Left lung (tissue), 10 donors: ENCODE data around the gene CLDN4. TPM values are rescaled to one million over a fixed set of nuclear protein-coding genes. Genes with fewer than 3 reads are reported as not detected.

Source experiments
- ATAC-seq: fragments of 200-7000 bp; cut with Tn5 transposase; one replicate; pipeline ENCODE4 v1.9.1; 2020; ENCODE audit warnings: moderate library complexity
- DNase-seq, 4 donors: peaks; one replicate each; pipeline ENCODE4 v3.0.0-alpha.2; 2013 to 2020
- H3K27ac ChIP-seq, 2 donors: fragments of 200-600 bp; sonication (generic) in 1 of 2; one replicate each; pipeline versions ENCODE4 v1.5.0 to v1.8.0; 2020 to 2021
- H3K27me3 ChIP-seq, 2 donors: fragments of 200-600 bp; sonication (generic) in 1 of 2; one replicate each; pipeline versions ENCODE4 v1.5.0 to v1.8.0; 2020 to 2021
- H3K36me3 ChIP-seq, 2 donors: fragments of 200-600 bp; sonication (generic) in 1 of 2; one replicate each; pipeline versions ENCODE4 v1.5.0 to v1.8.0; 2020 to 2021
- H3K4me1 ChIP-seq, 2 donors: fragments of 200-600 bp; one replicate each; pipeline ENCODE4 v1.8.0; 2021
- H3K4me3 ChIP-seq, 2 donors: fragments of 200-600 bp; sonication (generic) in 1 of 2; one replicate each; pipeline versions ENCODE4 v1.5.0 to v1.8.0; 2020 to 2021; ENCODE audit warnings: mild to moderate bottlenecking in 1 of 2
- H3K9me3 ChIP-seq, 2 donors: fragments of 200-600 bp; sonication (generic) in 1 of 2; one replicate each; pipeline versions ENCODE4 v1.5.0 to v1.8.0; 2020 to 2021
- intact Hi-C, 2 donors: fragments of 100-400 bp; cut with DNase I; formaldehyde crosslinking; loops; one replicate each; pipeline versions ENCODE4 v1.11.2 to v1.14.2; 2022
- polyA plus RNA-seq, 6 donors: library from polyadenylated mRNA; unstranded; fragments of 120-200 nt; gene quantifications; one replicate each; pipeline ENCODE4 v1.2.1, GENCODE V29; 2013; ENCODE audit not compliant: insufficient read length in 6 of 6
- total RNA-seq, 2 donors: library from RNA; stranded (reverse); fragmentation: NEBNext Ultra II Directional; extraction: Animal tissue kit (Norgen Biotek cat#: 25700); gene quantifications; one replicate each; pipeline ENCODE4 v1.2.1, GENCODE V29; 2021
- TF ChIP-seq, protein P1 (sequence below), 2 donors: fragments of 200-600 bp; sonication (generic) in 1 of 2; IDR thresholded peaks; one replicate each; pipeline versions ENCODE4 v1.5.0 to v1.8.0; 2021; ENCODE audit warnings: antibody characterized with exemption in 2 of 2
- donor health status: DM: no; HTN: yes; CAD: no.
- donor health status: DM: no; HTN: no; CAD: no.

Gene CLDN4
- total and polyA plus RNA-seq, 8 donors, result 67.1 to 219 (median 87.9) TPM

DNA sequence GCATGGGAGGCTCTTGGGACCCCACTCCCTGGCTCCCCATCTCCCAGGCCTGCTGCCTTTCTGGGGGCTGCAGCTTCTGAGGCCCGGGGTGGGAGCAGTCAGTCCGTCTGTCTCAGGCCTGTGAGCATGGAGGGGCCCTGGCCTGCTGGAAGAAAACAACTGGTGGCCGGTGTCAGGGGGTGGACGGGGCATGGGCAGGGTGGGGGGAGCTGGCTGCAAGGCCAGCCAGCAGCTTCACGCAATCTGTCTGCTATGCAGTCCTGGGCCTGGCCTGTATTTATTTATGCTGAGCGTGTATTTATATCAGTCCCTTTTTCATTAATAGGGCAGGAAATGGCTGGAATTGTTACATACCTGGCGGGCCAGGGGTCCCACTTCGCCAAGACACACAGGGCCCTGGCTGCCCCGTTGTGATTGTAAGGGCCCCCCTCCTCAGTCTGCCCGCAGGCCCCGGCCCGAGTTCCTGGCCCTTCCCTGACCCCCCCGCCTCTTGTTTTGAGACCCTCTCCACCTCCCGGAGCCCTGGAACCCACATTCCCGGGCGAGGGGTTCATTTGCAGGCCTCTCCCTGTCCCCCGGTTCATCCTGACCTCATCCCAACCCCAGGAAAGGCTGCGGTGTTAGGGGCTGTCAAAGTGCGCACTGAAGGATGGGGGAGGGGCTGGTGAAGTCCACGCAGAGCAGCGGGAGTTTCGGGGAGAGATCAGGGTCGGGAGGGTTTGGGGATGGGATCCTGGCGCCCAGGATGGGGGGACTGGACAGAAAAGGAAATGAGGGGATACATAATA is 38.4 kb downstream of the CLDN4 start:
- H3K27ac ChIP-seq, result no peak overlapping the region
- H3K4me1 ChIP-seq, result peaks cover 4 to 20% of the 10 kb centered on the region in 2 donors
- DNase-seq, result no peak
- no peaks in the 10 kb centered on the region for H3K27me3 ChIP-seq
- intact Hi-C loops, result loop anchor here in 1 of 2 donors (5.0 to 10.0 kb wide), 2 partner anchors 158 to 316 kb away; partner anchors contain the start of gene ELN
- ATAC-seq, result peak; percentile 12
- TF ChIP-seq, protein P1, sequence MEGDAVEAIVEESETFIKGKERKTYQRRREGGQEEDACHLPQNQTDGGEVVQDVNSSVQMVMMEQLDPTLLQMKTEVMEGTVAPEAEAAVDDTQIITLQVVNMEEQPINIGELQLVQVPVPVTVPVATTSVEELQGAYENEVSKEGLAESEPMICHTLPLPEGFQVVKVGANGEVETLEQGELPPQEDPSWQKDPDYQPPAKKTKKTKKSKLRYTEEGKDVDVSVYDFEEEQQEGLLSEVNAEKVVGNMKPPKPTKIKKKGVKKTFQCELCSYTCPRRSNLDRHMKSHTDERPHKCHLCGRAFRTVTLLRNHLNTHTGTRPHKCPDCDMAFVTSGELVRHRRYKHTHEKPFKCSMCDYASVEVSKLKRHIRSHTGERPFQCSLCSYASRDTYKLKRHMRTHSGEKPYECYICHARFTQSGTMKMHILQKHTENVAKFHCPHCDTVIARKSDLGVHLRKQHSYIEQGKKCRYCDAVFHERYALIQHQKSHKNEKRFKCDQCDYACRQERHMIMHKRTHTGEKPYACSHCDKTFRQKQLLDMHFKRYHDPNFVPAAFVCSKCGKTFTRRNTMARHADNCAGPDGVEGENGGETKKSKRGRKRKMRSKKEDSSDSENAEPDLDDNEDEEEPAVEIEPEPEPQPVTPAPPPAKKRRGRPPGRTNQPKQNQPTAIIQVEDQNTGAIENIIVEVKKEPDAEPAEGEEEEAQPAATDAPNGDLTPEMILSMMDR (IDR thresholded peaks at IDR 0.05), result no peak
- H3K36me3 ChIP-seq, result no peaks in the 10 kb centered on the region
- no peaks in the 10 kb centered on the region for H3K9me3 ChIP-seq
- H3K4me3 ChIP-seq, result no peak overlapping the region

DNA sequence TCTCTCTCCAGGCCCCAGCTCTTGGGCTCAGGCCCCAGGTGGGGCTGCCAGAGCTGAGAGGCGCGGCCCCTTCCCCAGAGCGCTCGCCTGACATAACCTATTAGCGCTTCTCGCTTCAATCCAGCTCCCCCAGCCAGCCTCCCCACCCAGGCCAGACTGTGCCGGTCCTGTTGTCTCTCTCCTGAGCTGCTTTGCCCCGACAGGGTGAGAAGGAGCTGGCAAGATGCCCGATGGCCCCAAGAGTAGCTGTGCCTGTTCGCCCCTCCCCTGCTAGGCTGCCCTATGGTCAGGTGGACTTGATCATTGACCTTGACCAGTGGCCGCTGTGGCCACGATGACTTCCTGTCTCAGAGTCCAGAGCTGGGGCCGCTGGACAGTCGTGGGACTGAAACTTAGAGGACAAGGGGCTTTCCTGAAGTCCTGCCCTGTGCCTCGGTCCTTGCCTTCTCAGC is 39.3 kb downstream of the CLDN4 start:
- no peaks in the 10 kb centered on the region for H3K36me3 ChIP-seq
- intact Hi-C loops, result no loop called here
- no peaks in the 10 kb centered on the region for H3K9me3 ChIP-seq
- no peak for DNase-seq
- no peaks in the 10 kb centered on the region for H3K27me3 ChIP-seq
- H3K4me1 ChIP-seq, result peaks cover 4 to 20% of the 10 kb centered on the region in 2 donors
- H3K4me3 ChIP-seq, result no peak overlapping the region
- no peak for ATAC-seq
- H3K27ac ChIP-seq, result no peak overlapping the region
- TF ChIP-seq, protein P1 (IDR thresholded peaks at IDR 0.05), result no peak

DNA sequence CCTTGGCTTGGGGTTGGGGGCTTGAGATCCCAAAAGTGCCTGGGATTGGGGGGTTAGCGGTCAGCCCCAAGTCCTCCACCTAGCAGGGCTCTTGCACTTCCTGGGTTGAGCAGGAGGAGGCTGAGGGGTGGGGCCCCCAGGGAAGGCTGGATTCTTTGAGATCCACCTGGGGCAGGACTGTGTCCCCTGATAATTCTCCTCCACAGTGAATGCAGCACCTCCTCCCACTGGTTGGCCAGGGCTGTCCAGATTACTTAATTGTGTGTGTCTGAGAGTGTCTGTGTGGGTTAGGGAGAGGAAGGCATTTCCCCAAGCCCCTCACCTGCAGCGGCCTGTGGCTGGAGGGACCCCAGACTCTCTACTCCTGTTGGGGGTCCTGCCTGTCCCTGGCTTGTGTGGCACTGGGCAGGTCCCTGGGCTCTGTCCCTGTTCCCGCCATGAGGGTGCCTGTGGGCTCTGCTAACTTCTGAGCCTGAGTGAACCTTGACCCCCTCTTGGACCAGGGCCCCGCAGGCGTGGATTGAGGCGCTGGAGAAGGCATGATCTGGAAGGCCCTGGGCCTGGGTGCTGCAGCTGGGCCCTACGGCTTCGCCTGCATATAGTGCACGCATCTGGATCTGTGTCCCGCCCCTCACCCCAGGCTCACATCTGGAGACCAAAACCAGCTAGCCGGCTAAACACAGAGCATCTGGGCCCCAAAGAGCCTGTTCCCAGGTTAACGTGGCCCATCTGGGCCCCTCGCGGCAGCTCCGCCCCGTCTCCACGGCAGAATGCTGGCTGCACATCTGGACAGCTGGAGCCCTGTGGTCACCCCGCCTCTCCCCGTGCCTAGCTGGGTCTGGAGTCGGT is 40.6 kb downstream of the CLDN4 start:
- TF ChIP-seq, protein P1 (IDR thresholded peaks at IDR 0.05), result no peak
- no peak for DNase-seq
- no peaks in the 10 kb centered on the region for H3K9me3 ChIP-seq
- H3K4me3 ChIP-seq, result no peak overlapping the region
- no peaks in the 10 kb centered on the region for H3K36me3 ChIP-seq
- H3K4me1 ChIP-seq, result peaks cover 4 to 20% of the 10 kb centered on the region in 2 donors
- intact Hi-C loops, result no loop called here
- H3K27ac ChIP-seq, result no peak overlapping the region
- no peaks in the 10 kb centered on the region for H3K27me3 ChIP-seq
- peak; percentile 10 for ATAC-seq

- peaks cover 4 to 20% of the 10 kb centered on the region in 2 donors for H3K4me1 ChIP-seq
- no peaks in the 10 kb centered on the region for H3K36me3 ChIP-seq
- TF ChIP-seq, protein P1 (IDR thresholded peaks at IDR 0.05), result no peak
- no peak for DNase-seq
- no peak for ATAC-seq
- intact Hi-C loops, result no loop called here
- no peaks in the 10 kb centered on the region for H3K27me3 ChIP-seq
- H3K4me3 ChIP-seq, result no peak overlapping the region
- H3K27ac ChIP-seq, result no peak overlapping the region
- H3K9me3 ChIP-seq, result no peaks in the 10 kb centered on the region
Measured at GRCh38 chr7:73872056-73872908, 41.5 kb downstream of the CLDN4 start.
